SK-N-SH (cell line): ENCODE results near the gene NLRC5.

ENCODE experiments used
- EP300 ChIP-seq, 2 experiments: IDR thresholded peaks; 2 replicates each; pipeline versions ENCODE4 v1.4.0 to v1.6.1; 2012; ENCODE audit warnings: borderline replicate concordance in 1 of 2, low read depth in 1 of 2, low read length in 1 of 2
- EZH2phosphoT487 ChIP-seq: fragments of 200-600 bp; sonication (generic); IDR thresholded peaks from 2 replicates; pipeline ENCODE4 v1.6.1; 2017; ENCODE audit warnings: low read depth, mixed run types, mild to moderate bottlenecking, antibody characterized with exemption, moderate library complexity, borderline replicate concordance
- FOXM1 ChIP-seq: IDR thresholded peaks from 2 replicates; pipeline ENCODE4 v1.4.0; 2012; ENCODE audit warnings: low read depth, mild to moderate bottlenecking
- MEF2A ChIP-seq: IDR thresholded peaks from 2 replicates; pipeline ENCODE4 v1.4.0; 2012; ENCODE audit warnings: low read depth, borderline replicate concordance
- NRF1 ChIP-seq: IDR thresholded peaks from 2 replicates; pipeline ENCODE4 v1.6.1; 2012; ENCODE audit warnings: low read depth, mild to moderate bottlenecking, low read length
- POLR2AphosphoS5 ChIP-seq: IDR thresholded peaks from 2 replicates; pipeline ENCODE4 v1.6.1; 2012; ENCODE audit warnings: low read depth, low read length
- RAD21 ChIP-seq: IDR thresholded peaks from 2 replicates; pipeline ENCODE4 v1.6.1; 2012; ENCODE audit warnings: mild to moderate bottlenecking, low read length
- RFX5 ChIP-seq: IDR thresholded peaks from 2 replicates; pipeline ENCODE4 v1.6.1; 2012; ENCODE audit warnings: mild to moderate bottlenecking, improper control_type of control experiment, low read length
- SIN3A ChIP-seq: IDR thresholded peaks from 2 replicates; pipeline ENCODE4 v1.6.1; 2012; ENCODE audit warnings: low read depth, mild to moderate bottlenecking, low read length, moderate library complexity, borderline replicate concordance
- SMC3 ChIP-seq: IDR thresholded peaks from 2 replicates; pipeline ENCODE4 v1.6.1; 2012; ENCODE audit warnings: low read depth, low read length, improper control_type of control experiment
- TF ChIP-seq, protein P1 (sequence below): IDR thresholded peaks from 2 replicates; pipeline ENCODE4 v1.6.1; 2012; ENCODE audit warnings: mild to moderate bottlenecking, low read depth, low read length, moderate library complexity
- TF ChIP-seq, protein P2 (sequence below): fragments of 200-600 bp; sonication (generic); IDR thresholded peaks from 2 replicates; pipeline ENCODE4 v1.6.1; 2017; ENCODE audit warnings: antibody characterized with exemption, mild to moderate bottlenecking, moderate library complexity
- TF ChIP-seq, protein P3 (sequence below): IDR thresholded peaks from 2 replicates; pipeline ENCODE4; 2012

DNA sequence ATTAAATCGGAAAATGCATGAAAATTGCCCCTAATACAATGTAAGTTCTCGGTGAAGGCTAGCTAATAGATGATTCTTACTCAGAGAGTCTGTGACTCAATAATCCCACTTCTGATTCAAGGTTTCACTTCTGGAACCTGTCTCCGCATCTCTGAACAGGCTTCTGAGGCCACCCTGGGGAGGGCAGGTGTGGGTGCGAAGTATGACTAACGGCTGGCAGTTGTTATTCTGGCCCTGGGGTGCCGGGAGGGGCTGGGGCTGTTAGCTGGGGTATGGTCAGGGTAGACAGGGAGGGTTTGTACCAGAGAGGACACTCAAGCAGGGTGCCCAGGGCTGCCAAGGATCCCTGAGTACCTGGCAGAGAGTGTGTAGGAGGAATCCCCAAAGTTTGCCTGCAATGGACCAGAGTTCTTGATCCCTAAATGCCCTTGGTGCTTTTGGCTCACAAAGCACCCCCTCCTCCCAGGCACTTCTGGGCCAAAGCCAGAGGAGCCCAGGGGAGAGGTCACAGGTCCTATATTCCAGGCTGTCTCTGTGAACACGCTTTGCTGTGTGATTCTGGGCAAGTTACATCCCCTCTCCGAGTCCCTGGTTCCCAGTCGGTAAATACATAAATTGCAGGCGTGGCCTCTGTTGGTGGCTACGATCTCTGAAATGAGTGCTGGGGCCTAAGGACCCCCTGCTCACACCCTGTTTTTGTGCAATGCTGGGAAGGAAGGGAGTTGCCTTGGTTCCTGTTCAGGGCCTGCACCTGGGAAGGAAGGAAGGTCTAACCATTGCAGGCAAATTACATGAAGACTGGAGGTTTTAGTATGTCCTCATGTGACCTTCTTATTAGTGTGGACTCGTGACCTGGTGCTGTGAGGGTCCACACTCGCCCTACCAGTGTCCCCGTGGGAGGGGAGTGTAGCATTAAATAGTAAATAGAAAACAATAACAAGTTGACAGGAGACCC, 53.1 kb downstream of the NLRC5 start:
- TF ChIP-seq SMC3 (no peak), NRF1 (no peak), POLR2AphosphoS5 (no peak), EZH2phosphoT487 (no peak), RAD21 (no peak), RFX5 (no peak), FOXM1 (no peak), EP300 (IDR thresholded peaks at IDR 0.05; ENCODE audit: borderline replicate concordance in 1 of 2, low read depth in 1 of 2, low read length in 1 of 2) (no peak), MEF2A (no peak), SIN3A (no peak)
- TF ChIP-seq, protein P1, sequence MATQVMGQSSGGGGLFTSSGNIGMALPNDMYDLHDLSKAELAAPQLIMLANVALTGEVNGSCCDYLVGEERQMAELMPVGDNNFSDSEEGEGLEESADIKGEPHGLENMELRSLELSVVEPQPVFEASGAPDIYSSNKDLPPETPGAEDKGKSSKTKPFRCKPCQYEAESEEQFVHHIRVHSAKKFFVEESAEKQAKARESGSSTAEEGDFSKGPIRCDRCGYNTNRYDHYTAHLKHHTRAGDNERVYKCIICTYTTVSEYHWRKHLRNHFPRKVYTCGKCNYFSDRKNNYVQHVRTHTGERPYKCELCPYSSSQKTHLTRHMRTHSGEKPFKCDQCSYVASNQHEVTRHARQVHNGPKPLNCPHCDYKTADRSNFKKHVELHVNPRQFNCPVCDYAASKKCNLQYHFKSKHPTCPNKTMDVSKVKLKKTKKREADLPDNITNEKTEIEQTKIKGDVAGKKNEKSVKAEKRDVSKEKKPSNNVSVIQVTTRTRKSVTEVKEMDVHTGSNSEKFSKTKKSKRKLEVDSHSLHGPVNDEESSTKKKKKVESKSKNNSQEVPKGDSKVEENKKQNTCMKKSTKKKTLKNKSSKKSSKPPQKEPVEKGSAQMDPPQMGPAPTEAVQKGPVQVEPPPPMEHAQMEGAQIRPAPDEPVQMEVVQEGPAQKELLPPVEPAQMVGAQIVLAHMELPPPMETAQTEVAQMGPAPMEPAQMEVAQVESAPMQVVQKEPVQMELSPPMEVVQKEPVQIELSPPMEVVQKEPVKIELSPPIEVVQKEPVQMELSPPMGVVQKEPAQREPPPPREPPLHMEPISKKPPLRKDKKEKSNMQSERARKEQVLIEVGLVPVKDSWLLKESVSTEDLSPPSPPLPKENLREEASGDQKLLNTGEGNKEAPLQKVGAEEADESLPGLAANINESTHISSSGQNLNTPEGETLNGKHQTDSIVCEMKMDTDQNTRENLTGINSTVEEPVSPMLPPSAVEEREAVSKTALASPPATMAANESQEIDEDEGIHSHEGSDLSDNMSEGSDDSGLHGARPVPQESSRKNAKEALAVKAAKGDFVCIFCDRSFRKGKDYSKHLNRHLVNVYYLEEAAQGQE = no peak
- TF ChIP-seq, protein P2, sequence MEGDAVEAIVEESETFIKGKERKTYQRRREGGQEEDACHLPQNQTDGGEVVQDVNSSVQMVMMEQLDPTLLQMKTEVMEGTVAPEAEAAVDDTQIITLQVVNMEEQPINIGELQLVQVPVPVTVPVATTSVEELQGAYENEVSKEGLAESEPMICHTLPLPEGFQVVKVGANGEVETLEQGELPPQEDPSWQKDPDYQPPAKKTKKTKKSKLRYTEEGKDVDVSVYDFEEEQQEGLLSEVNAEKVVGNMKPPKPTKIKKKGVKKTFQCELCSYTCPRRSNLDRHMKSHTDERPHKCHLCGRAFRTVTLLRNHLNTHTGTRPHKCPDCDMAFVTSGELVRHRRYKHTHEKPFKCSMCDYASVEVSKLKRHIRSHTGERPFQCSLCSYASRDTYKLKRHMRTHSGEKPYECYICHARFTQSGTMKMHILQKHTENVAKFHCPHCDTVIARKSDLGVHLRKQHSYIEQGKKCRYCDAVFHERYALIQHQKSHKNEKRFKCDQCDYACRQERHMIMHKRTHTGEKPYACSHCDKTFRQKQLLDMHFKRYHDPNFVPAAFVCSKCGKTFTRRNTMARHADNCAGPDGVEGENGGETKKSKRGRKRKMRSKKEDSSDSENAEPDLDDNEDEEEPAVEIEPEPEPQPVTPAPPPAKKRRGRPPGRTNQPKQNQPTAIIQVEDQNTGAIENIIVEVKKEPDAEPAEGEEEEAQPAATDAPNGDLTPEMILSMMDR = no peak
- TF ChIP-seq, protein P3, sequence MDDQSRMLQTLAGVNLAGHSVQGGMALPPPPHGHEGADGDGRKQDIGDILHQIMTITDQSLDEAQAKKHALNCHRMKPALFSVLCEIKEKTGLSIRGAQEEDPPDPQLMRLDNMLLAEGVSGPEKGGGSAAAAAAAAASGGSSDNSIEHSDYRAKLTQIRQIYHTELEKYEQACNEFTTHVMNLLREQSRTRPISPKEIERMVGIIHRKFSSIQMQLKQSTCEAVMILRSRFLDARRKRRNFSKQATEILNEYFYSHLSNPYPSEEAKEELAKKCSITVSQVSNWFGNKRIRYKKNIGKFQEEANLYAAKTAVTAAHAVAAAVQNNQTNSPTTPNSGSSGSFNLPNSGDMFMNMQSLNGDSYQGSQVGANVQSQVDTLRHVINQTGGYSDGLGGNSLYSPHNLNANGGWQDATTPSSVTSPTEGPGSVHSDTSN = no peak
